ENCODE data around the gene AFF3.

AFF3 gene

DNA sequence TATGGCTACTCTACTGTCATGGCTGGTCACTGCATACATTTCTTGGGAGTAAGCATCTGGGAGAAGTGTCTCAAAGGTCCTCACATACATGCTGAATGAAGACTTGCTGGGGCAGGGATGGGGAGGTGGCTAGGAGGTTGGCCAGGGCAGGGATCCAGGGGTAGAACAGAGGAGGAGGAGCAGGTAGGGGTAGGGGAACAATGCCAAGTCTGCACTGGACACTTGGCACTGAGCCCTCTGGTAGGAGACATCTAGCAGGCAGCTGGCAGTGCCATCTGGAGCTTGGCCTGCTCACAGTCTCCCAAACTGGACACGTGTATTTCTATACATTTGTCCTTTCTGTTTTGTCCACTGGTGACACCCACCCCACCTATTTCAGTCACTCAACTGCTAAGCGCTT lies 589.9 kb downstream of the AFF3 start:
- Histone ChIP-seq H2AFZ (ENCODE audit: low read depth, low read length) (no peak overlapping the region), H3K23ac (ENCODE audit: low read length in 2 of 2) (no peak overlapping the region), H3K18ac (ENCODE audit: low read depth in 1 of 2, low read length in 2 of 2) (no peak overlapping the region), H3K9me3 (ENCODE audit: control insufficient read depth, low read length) (no peaks in the 10 kb centered on the region), H2BK5ac (ENCODE audit: low read depth, low read length, poor library complexity, severe bottlenecking) (no peak overlapping the region), H4K91ac (ENCODE audit: low read length) (no peak overlapping the region), H2AK5ac (ENCODE audit: low read length, severe bottlenecking) (no peak overlapping the region), H3K9ac (ENCODE audit: low read length) (no peak overlapping the region), H3K27ac (ENCODE audit: low read length, poor library complexity, severe bottlenecking) (no peak overlapping the region), H2BK15ac (ENCODE audit: low read depth, poor library complexity, severe bottlenecking) (no peak overlapping the region), H3K4me2 (ENCODE audit: low read length, poor library complexity, severe bottlenecking) (no peak overlapping the region), H3K4me3 (ENCODE audit: insufficient read depth in 1 of 2, low read depth in 1 of 2, low read length in 2 of 2) (no peak overlapping the region), H3K36me3 (ENCODE audit: control insufficient read depth in 1 of 2, insufficient read depth in 2 of 2, low read depth in 1 of 2, low read length in 2 of 2) (peaks cover 0 to 44% of the 10 kb centered on the region in 2 experiments), H2BK12ac (ENCODE audit: low read length in 2 of 2) (no peak overlapping the region), H3K79me1 (replicated peaks; ENCODE audit: low read length, poor library complexity, severe bottlenecking) (peaks cover 2% of the 10 kb centered on the region), H4K8ac (ENCODE audit: low read length) (no peak overlapping the region), H3K4me1 (ENCODE audit: control insufficient read depth, insufficient read depth, low read depth, low read length) (peaks cover 2% of the 10 kb centered on the region), H3K14ac (ENCODE audit: low read length in 2 of 2) (no peak overlapping the region), H2BK120ac (ENCODE audit: low read depth, low read length) (no peak overlapping the region), H3K4ac (ENCODE audit: low read depth in 1 of 2, low read length in 2 of 2) (no peak overlapping the region), H3K27me3 (ENCODE audit: control insufficient read depth in 1 of 2, insufficient read depth in 1 of 2, low read length in 2 of 2) (peaks cover 0 to 49% of the 10 kb centered on the region in 2 experiments)
- no peak for DNase-seq
- 92% methylated on average over 2 of the region's 2 CpGs for WGBS

DNA sequence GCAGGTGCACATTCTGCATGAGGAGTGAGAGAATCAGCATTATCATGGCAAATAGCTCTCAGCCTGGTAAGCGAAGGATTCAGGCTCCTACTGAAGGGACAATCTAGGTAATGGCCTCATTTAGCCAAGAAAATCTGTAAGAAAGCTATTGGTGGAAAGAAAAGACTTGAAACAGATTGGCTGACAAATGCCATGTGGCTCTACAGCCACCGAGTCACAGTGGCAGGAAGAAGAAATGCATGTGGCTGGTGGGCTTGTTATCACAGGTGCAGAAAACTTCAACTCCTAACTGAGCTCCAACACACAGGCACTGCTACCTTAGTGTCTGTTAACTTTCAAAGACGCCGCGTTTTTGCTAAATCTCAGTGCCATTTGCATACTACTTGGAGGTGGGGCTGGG lies 592.0 kb downstream of the AFF3 start:
- 85% methylated on average over 5 of the region's 5 CpGs for WGBS
- H3K18ac ChIP-seq (ENCODE audit: low read depth in 1 of 2, low read length in 2 of 2): no peak overlapping the region

DNA sequence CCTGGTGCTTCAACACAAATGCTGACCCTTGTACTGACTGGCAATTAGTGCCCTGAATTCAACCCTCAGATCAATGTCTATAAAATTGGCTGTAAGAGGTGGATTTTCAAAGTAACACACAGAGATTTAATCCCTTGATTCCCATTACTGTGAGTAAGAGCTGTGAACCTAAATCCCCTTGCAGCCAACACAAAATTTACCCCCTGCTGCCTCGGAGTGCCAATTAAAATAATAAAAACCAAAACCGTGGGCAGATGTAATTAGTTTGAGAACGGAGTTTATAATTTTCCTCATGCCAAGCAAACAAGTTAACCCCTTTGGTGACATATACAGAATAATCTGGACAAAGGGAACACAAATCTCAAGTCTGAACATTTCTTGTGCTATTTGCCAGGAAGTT lies 596.8 kb downstream of the AFF3 start:
- no peaks in the 10 kb centered on the region for H3K79me1 ChIP-seq (replicated peaks; ENCODE audit: low read length, poor library complexity, severe bottlenecking)
- no peak overlapping the region for H2BK120ac ChIP-seq (ENCODE audit: low read depth, low read length)
- peak overlapping the region; percentile 72 for H2AK5ac ChIP-seq (ENCODE audit: low read length, severe bottlenecking)
- H3K23ac ChIP-seq (ENCODE audit: low read length in 2 of 2): no peak overlapping the region
- H3K18ac ChIP-seq (ENCODE audit: low read depth in 1 of 2, low read length in 2 of 2): no peak overlapping the region
- H3K4me2 ChIP-seq (ENCODE audit: low read length, poor library complexity, severe bottlenecking): no peak overlapping the region
- peaks cover 0 to 36% of the 10 kb centered on the region in 2 experiments for H3K27me3 ChIP-seq (ENCODE audit: control insufficient read depth in 1 of 2, insufficient read depth in 1 of 2, low read length in 2 of 2)
- no peak overlapping the region for H3K4me3 ChIP-seq (ENCODE audit: insufficient read depth in 1 of 2, low read depth in 1 of 2, low read length in 2 of 2)
- H2BK5ac ChIP-seq (ENCODE audit: low read depth, low read length, poor library complexity, severe bottlenecking): no peak overlapping the region
- no peak overlapping the region for H3K14ac ChIP-seq (ENCODE audit: low read length in 2 of 2)
- H2BK12ac ChIP-seq (ENCODE audit: low read length in 2 of 2): no peak overlapping the region
- no peak overlapping the region for H3K4ac ChIP-seq (ENCODE audit: low read depth in 1 of 2, low read length in 2 of 2)
- H3K4me1 ChIP-seq (ENCODE audit: control insufficient read depth, insufficient read depth, low read depth, low read length): peaks cover 4% of the 10 kb centered on the region
- no peak overlapping the region for H4K8ac ChIP-seq (ENCODE audit: low read length)
- H2BK15ac ChIP-seq (ENCODE audit: low read depth, poor library complexity, severe bottlenecking): no peak overlapping the region
- no peak overlapping the region for H4K91ac ChIP-seq (ENCODE audit: low read length)
- peaks cover 0 to 16% of the 10 kb centered on the region in 2 experiments for H3K36me3 ChIP-seq (ENCODE audit: control insufficient read depth in 1 of 2, insufficient read depth in 2 of 2, low read depth in 1 of 2, low read length in 2 of 2)
- H3K27ac ChIP-seq (ENCODE audit: low read length, poor library complexity, severe bottlenecking): peak overlapping the region; percentile 55
- DNase-seq: no peak
- no peaks in the 10 kb centered on the region for H3K9me3 ChIP-seq (ENCODE audit: control insufficient read depth, low read length)
- WGBS: no CpG with 5 or more reads among the region's 3 CpGs
- H3K9ac ChIP-seq (ENCODE audit: low read length): no peak overlapping the region
- no peak overlapping the region for H2AFZ ChIP-seq (ENCODE audit: low read depth, low read length)

More for the DNA sequence above, 592.0 kb downstream of the AFF3 start:
- H3K4me2 ChIP-seq (ENCODE audit: low read length, poor library complexity, severe bottlenecking): no peak overlapping the region
- no peak overlapping the region for H2BK12ac ChIP-seq (ENCODE audit: low read length in 2 of 2)
- H3K4me1 ChIP-seq (ENCODE audit: control insufficient read depth, insufficient read depth, low read depth, low read length): peaks cover 2% of the 10 kb centered on the region
- H3K4ac ChIP-seq (ENCODE audit: low read depth in 1 of 2, low read length in 2 of 2): no peak overlapping the region
- no peak overlapping the region for H3K4me3 ChIP-seq (ENCODE audit: insufficient read depth in 1 of 2, low read depth in 1 of 2, low read length in 2 of 2)
- H2AK5ac ChIP-seq (ENCODE audit: low read length, severe bottlenecking): no peak overlapping the region
- H2BK15ac ChIP-seq (ENCODE audit: low read depth, poor library complexity, severe bottlenecking): no peak overlapping the region
- H3K27ac ChIP-seq (ENCODE audit: low read length, poor library complexity, severe bottlenecking): no peak overlapping the region
- no peak overlapping the region for H3K9ac ChIP-seq (ENCODE audit: low read length)
- H4K91ac ChIP-seq (ENCODE audit: low read length): no peak overlapping the region
- H2AFZ ChIP-seq (ENCODE audit: low read depth, low read length): no peak overlapping the region
- no peak overlapping the region for H3K14ac ChIP-seq (ENCODE audit: low read length in 2 of 2)
- no peak for DNase-seq
- H4K8ac ChIP-seq (ENCODE audit: low read length): no peak overlapping the region
- H3K23ac ChIP-seq (ENCODE audit: low read length in 2 of 2): no peak overlapping the region
- peaks cover 0 to 45% of the 10 kb centered on the region in 2 experiments for H3K36me3 ChIP-seq (ENCODE audit: control insufficient read depth in 1 of 2, insufficient read depth in 2 of 2, low read depth in 1 of 2, low read length in 2 of 2)
- no peak overlapping the region for H2BK5ac ChIP-seq (ENCODE audit: low read depth, low read length, poor library complexity, severe bottlenecking)
- H3K27me3 ChIP-seq (ENCODE audit: control insufficient read depth in 1 of 2, insufficient read depth in 1 of 2, low read length in 2 of 2): peaks cover 0 to 36% of the 10 kb centered on the region in 2 experiments
- H3K79me1 ChIP-seq (replicated peaks; ENCODE audit: low read length, poor library complexity, severe bottlenecking): peaks cover 2% of the 10 kb centered on the region
- no peak overlapping the region for H2BK120ac ChIP-seq (ENCODE audit: low read depth, low read length)
- H3K9me3 ChIP-seq (ENCODE audit: control insufficient read depth, low read length): no peaks in the 10 kb centered on the region

DNA sequence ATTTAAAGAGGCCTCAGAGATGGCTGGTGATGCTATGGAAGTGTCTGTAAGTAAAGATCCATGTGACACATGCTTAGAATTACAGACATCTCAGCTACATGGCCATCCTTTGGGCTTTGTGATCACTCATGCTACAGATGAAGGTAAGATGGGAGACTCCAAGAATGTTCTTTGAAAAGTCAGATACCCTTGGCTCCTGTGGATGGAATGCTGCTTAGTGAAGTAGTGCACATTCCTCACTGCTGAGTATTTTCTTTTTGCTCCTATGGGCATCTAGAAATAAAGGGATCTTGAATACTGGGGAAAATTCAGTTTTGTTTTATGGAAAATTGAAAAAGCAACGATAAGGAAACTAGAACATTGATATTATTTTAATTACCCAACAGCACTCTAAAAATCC lies 597.3 kb downstream of the AFF3 start:
- no peak overlapping the region for H4K8ac ChIP-seq (ENCODE audit: low read length)
- peak overlapping the region; percentile 67 for H3K27ac ChIP-seq (ENCODE audit: low read length, poor library complexity, severe bottlenecking)
- DNase-seq: peak; percentile 6
- no peaks in the 10 kb centered on the region for H3K79me1 ChIP-seq (replicated peaks; ENCODE audit: low read length, poor library complexity, severe bottlenecking)
- no peak overlapping the region for H2AFZ ChIP-seq (ENCODE audit: low read depth, low read length)
- H3K4me3 ChIP-seq (ENCODE audit: insufficient read depth in 1 of 2, low read depth in 1 of 2, low read length in 2 of 2): no peak overlapping the region
- H3K36me3 ChIP-seq (ENCODE audit: control insufficient read depth in 1 of 2, insufficient read depth in 2 of 2, low read depth in 1 of 2, low read length in 2 of 2): peaks cover 0 to 11% of the 10 kb centered on the region in 2 experiments
- H3K14ac ChIP-seq (ENCODE audit: low read length in 2 of 2): no peak overlapping the region
- H3K9ac ChIP-seq (ENCODE audit: low read length): no peak overlapping the region
- H3K23ac ChIP-seq (ENCODE audit: low read length in 2 of 2): no peak overlapping the region
- no peaks in the 10 kb centered on the region for H3K9me3 ChIP-seq (ENCODE audit: control insufficient read depth, low read length)
- H2BK5ac ChIP-seq (ENCODE audit: low read depth, low read length, poor library complexity, severe bottlenecking): no peak overlapping the region
- H2BK15ac ChIP-seq (ENCODE audit: low read depth, poor library complexity, severe bottlenecking): no peak overlapping the region
- H3K4me2 ChIP-seq (ENCODE audit: low read length, poor library complexity, severe bottlenecking): no peak overlapping the region
- H2AK5ac ChIP-seq (ENCODE audit: low read length, severe bottlenecking): no peak overlapping the region
- H2BK12ac ChIP-seq (ENCODE audit: low read length in 2 of 2): no peak overlapping the region
- H3K18ac ChIP-seq (ENCODE audit: low read depth in 1 of 2, low read length in 2 of 2): no peak overlapping the region
- H3K4ac ChIP-seq (ENCODE audit: low read depth in 1 of 2, low read length in 2 of 2): no peak overlapping the region
- no CpG with 5 or more reads among the region's 1 CpG for WGBS
- H2BK120ac ChIP-seq (ENCODE audit: low read depth, low read length): no peak overlapping the region
- H4K91ac ChIP-seq (ENCODE audit: low read length): no peak overlapping the region
- peaks cover 4% of the 10 kb centered on the region for H3K4me1 ChIP-seq (ENCODE audit: control insufficient read depth, insufficient read depth, low read depth, low read length)
- H3K27me3 ChIP-seq (ENCODE audit: control insufficient read depth in 1 of 2, insufficient read depth in 1 of 2, low read length in 2 of 2): peaks cover 0 to 32% of the 10 kb centered on the region in 2 experiments

Measured in mesenchymal stem cell (in vitro differentiated cells and primary cell).